GM12878 (cell line): ENCODE measurements around the gene WDR86. TPM values are rescaled to one million over a fixed set of nuclear protein-coding genes. Genes with fewer than 3 reads are reported as not detected.
A peak's percentile ranks its signal among the peaks of the same experiment; 100 is the strongest.

Experiments used
- ATAC-seq: fragments of 200-7000 bp; cut with Tn5 transposase; 3 replicates; pipeline ENCODE4 v1.9.1; 2020; ENCODE audit warnings: mild to moderate bottlenecking, moderate library complexity
- BruUV-seq: library from RNA; stranded (reverse); fragments of 400-500 nt; replicated peaks from 2 replicates; lab custom pipeline; 2021; lab: Mats Ljungman, UMichigan
- CTCF ChIA-PET: fragments of 300-600 bp; sonication (Branson Sonifier 250); formaldehyde crosslinking; extraction: SDS; loops from one replicate; lab custom pipeline; 2021; ENCODE audit warnings: inconsistent platforms; lab: Yijun Ruan, JAX
- POLR2A ChIA-PET: fragments of 350-600 bp; formaldehyde crosslinking; extraction: SDS; loops from one replicate; lab custom pipeline; 2021; ENCODE audit warnings: inconsistent platforms; lab: Charles Lee
- RAD21 ChIA-PET: fragments of 300-600 bp; sonication (Branson Sonifier 250); formaldehyde crosslinking; loops from one replicate; lab custom pipeline; 2023; ENCODE audit warnings: antibody characterized with exemption; ENCODE audit not compliant: unreplicated experiment; lab: Charles Lee
- SMC1A ChIA-PET: fragments of 300-600 bp; sonication (Branson Sonifier 250); formaldehyde crosslinking; loops from one replicate; lab custom pipeline; 2023; ENCODE audit not compliant: unreplicated experiment, uncharacterized antibody; lab: Charles Lee
- DNase-seq: peaks from one replicate; pipeline ENCODE4 v3.0.0-alpha.2; 2011; ENCODE audit warnings: low read depth, low spot score
- FAIRE-seq: peaks from 3 replicates; lab custom pipeline; 2011; peaks lifted over from hg19 to GRCh38; lab: Jason Lieb, UNC
- H2AFZ ChIP-seq: 2 replicates; pipeline ENCODE4 v1.6.0; 2011; ENCODE audit warnings: low read depth, low read length, control low read depth; ENCODE audit not compliant: control insufficient read depth
- H3K27ac ChIP-seq: 2 replicates; pipeline ENCODE4 v1.5.1; 2011; ENCODE audit warnings: control low read depth; ENCODE audit not compliant: control insufficient read depth, insufficient read depth
- H3K27me3 ChIP-seq, 2 experiments: replicated peaks in 1 of 2; 2 replicates each; pipeline versions ENCODE4 v1.6.0 to v1.6.1; 2011; ENCODE audit warnings: low read length in 1 of 2; ENCODE audit not compliant: control insufficient read depth in 2 of 2, insufficient read depth in 2 of 2
- H3K36me3 ChIP-seq, 2 experiments: 2 replicates each; pipeline ENCODE4 v1.5.1; 2011; ENCODE audit warnings: low read length in 1 of 2; ENCODE audit not compliant: control insufficient read depth in 2 of 2, insufficient read depth in 2 of 2
- H3K4me1 ChIP-seq: 2 replicates; pipeline ENCODE4 v1.6.1; 2011; ENCODE audit warnings: mild to moderate bottlenecking, low read length, moderate library complexity, mixed read lengths; ENCODE audit not compliant: control insufficient read depth, insufficient read depth
- H3K4me2 ChIP-seq: 2 replicates; pipeline ENCODE4 v1.6.0; 2011; ENCODE audit warnings: control low read depth; ENCODE audit not compliant: control insufficient read depth, insufficient read depth
- H3K4me3 ChIP-seq: fragments of 200-600 bp; sonication (generic); 2 replicates; pipeline ENCODE4 v1.5.1; 2016
- H3K79me2 ChIP-seq: 2 replicates; pipeline ENCODE4 v1.6.0; 2011; ENCODE audit warnings: low read length; ENCODE audit not compliant: control insufficient read depth, insufficient read depth
- H3K9ac ChIP-seq: 2 replicates; pipeline ENCODE4 v1.8.0; 2011; ENCODE audit warnings: low read length, control low read depth, mixed read lengths; ENCODE audit not compliant: control insufficient read depth, insufficient read depth
- H3K9me3 ChIP-seq: replicated peaks from 3 replicates; pipeline ENCODE4 v1.5.1; 2011; ENCODE audit warnings: mild to moderate bottlenecking, low read length; ENCODE audit not compliant: control insufficient read depth, insufficient read depth
- H4K20me1 ChIP-seq: 2 replicates; pipeline ENCODE4 v1.6.0; 2011; ENCODE audit not compliant: control insufficient read depth, insufficient read depth
- ASH2L ChIP-seq: fragments of 300-600, 200-600 bp; sonication (generic); IDR thresholded peaks from 2 replicates; pipeline ENCODE4 v1.6.1; 2017; ENCODE audit warnings: low read depth, mild to moderate bottlenecking, borderline replicate concordance
- BCL11A ChIP-seq: IDR thresholded peaks from 2 replicates; pipeline ENCODE4 v1.6.1; 2011; ENCODE audit warnings: low read depth, low read length
- BHLHE40 ChIP-seq, 2 experiments: fragments of 450-650 bp in 1 of 2; IDR thresholded peaks; 2 replicates each; pipeline ENCODE4 v1.6.1; 2011 to 2017; ENCODE audit warnings: low read depth in 2 of 2, borderline replicate concordance in 1 of 2, improper control_type of control experiment in 1 of 2, low read length in 1 of 2, mild to moderate bottlenecking in 1 of 2
- CHD1 ChIP-seq: IDR thresholded peaks from 2 replicates; pipeline ENCODE4 v1.6.1; 2012; ENCODE audit warnings: low read depth, low read length, improper control_type of control experiment
- EP300 ChIP-seq, 2 experiments: fragments of 150-350 bp in 1 of 2; IDR thresholded peaks; 2 replicates each; pipeline ENCODE4 v1.6.1; 2011 to 2012; ENCODE audit warnings: low read depth in 2 of 2, low read length in 2 of 2, borderline replicate concordance in 1 of 2, improper control_type of control experiment in 1 of 2, inconsistent platforms in 1 of 2; ENCODE audit not compliant: control insufficient read depth in 1 of 2
- FOXK2 ChIP-seq: fragments of 450-650 bp; IDR thresholded peaks from 2 replicates; pipeline ENCODE4 v1.6.1; 2017; ENCODE audit warnings: mild to moderate bottlenecking, moderate library complexity
- HCFC1 ChIP-seq: fragments of 150-350 bp; IDR thresholded peaks from 2 replicates; pipeline ENCODE4 v1.6.1; 2014; ENCODE audit warnings: low read length
- MYC ChIP-seq: IDR thresholded peaks from 2 replicates; pipeline ENCODE4 v1.6.1; 2011; ENCODE audit warnings: mild to moderate bottlenecking, low read length, moderate library complexity, inconsistent platforms; ENCODE audit not compliant: insufficient read depth, insufficient replicate concordance, insufficient read length, severe bottlenecking
- NR2C1 ChIP-seq: fragments of 450-650 bp; IDR thresholded peaks from 2 replicates; pipeline ENCODE4 v1.6.1; 2017; ENCODE audit warnings: antibody characterized with exemption, mild to moderate bottlenecking, moderate library complexity
- PAX5 ChIP-seq: IDR thresholded peaks from 2 replicates; pipeline ENCODE4 v1.6.1; 2011; ENCODE audit warnings: low read depth, low read length, borderline replicate concordance
- PML ChIP-seq: IDR thresholded peaks from 2 replicates; pipeline ENCODE4 v1.6.1; 2012; ENCODE audit warnings: low read length, inconsistent platforms
- POLR2AphosphoS5 ChIP-seq: IDR thresholded peaks from 2 replicates; pipeline ENCODE4 v1.6.1; 2011; ENCODE audit warnings: mild to moderate bottlenecking, low read length, inconsistent platforms
- RAD51 ChIP-seq: fragments of 450-650 bp; IDR thresholded peaks from 2 replicates; pipeline ENCODE4 v1.6.1; 2016; ENCODE audit warnings: moderate library complexity, mild to moderate bottlenecking, inconsistent platforms
- TAF1 ChIP-seq: IDR thresholded peaks from 2 replicates; pipeline ENCODE4 v1.6.1; 2011; ENCODE audit warnings: mild to moderate bottlenecking, low read depth, low read length, borderline replicate concordance
- WGBS: methylation state at CpG from one replicate; pipeline ENCODE4 v1.1.6; 2016; ENCODE audit warnings: low lambda C conversion rate; ENCODE audit not compliant: insufficient replicate concordance, insufficient coverage; ENCODE audit errors: missing lambda C conversion rate; 5-methylcytosine and 5-hydroxymethylcytosine counted together
- in situ Hi-C: fragments of 300-500 bp; cut with MboI; formaldehyde crosslinking; loops from 9 replicates; pipeline ENCODE4 v1.14.3; 2018; ENCODE audit warnings: mixed read lengths
- intact Hi-C: fragments of 100-400 bp; cut with micrococcal nuclease; formaldehyde crosslinking; loops from one replicate; pipeline ENCODE4 v1.14.2; 2022; ENCODE audit not compliant: unreplicated experiment
- polyA plus RNA-seq, 11 experiments: library from polyadenylated mRNA; depleted of rRNA in 4 of 11; unstranded in 6 of 11; stranded (reverse) in 5 of 11; fragments of >200 nt; fragmentation: Nextera tagmentation in 4 of 11; fragmentation: Illumina TruSeq in 1 of 11; extraction: Ambion mirVana in 4 of 11; extraction: Trizol in 1 of 11; gene quantifications; 1 replicate in 1 of 11; 2 replicates in 10 of 11; pipeline versions ENCODE4 v1.2.1 to v1.2.3, GENCODE V29; 2011 to 2016; ENCODE audit warnings: inconsistent platforms in 2 of 11, missing spikeins in 2 of 11, low read depth in 1 of 11
- total RNA-seq, 4 experiments: library from RNA; depleted of rRNA in 3 of 4; stranded (reverse); fragments of >200 nt in 3 of 4; fragmentation: Illumina TruSeq in 1 of 4; extraction: Trizol in 1 of 4; gene quantifications; 2 replicates each; pipeline versions ENCODE4 v1.2.1 to v1.2.3, GENCODE V29; 2013 to 2021
- TF ChIP-seq, protein P1 (sequence below): fragments of 450-650 bp; IDR thresholded peaks from 2 replicates; pipeline ENCODE4 v1.6.1; 2018; ENCODE audit warnings: mild to moderate bottlenecking, low read depth, moderate library complexity; ENCODE audit not compliant: partially characterized antibody
- TF ChIP-seq, protein P2 (sequence below): fragments of 450-650 bp; IDR thresholded peaks from 2 replicates; pipeline ENCODE4 v1.6.1; 2017; ENCODE audit warnings: borderline replicate concordance

WDR86 gene
- total and polyA plus RNA-seq, 10 of the 15 experiments (the other 5 are each of a cell fraction or from before 2014, with no cell fraction given) = 0.05 to 0.19 (median 0.15) TPM; not detected in 7

DNA sequence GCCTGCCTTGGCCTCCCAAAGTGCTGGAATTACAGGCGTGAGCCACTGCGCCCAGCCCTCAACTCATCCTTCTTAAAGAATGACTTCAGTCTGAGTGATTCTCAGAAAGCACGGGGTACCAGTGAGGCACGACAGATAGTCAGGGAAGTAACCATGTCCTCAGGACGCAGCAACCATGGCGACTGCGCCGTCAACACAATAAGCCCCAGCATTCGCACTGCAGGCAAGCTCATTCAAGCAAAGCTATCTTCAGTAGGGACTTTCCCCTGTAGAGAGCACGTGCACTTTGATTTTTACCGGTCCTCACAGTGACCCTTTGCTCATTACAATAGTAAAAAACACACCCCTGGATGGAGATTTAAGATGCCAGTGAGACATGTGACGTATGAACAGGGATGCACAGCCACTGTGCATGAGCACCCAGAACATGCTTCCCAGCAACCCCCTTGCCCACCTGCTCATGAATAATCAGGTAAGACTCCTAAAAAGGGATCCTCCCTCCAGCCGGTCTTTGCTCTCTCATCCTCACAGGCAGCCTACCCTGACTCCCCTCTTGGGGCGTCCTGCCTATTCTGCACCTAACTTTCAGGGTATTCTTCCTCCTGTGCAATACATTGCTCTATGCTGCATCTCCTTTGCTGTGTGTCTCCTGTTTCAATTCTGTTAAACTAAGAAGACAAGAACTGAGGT lies 9.1 kb downstream of the WDR86 start:
- peak; percentile 59 for FAIRE-seq

More for the DNA sequence above, 9.1 kb downstream of the WDR86 start:
- Histone ChIP-seq H3K4me1 (peaks cover 13% of the 10 kb centered on the region), H3K4me3 (no peak overlapping the region), H3K27me3 (no peaks in the 10 kb centered on the region), H4K20me1 (no peaks in the 10 kb centered on the region), H3K27ac (no peak overlapping the region), H2AFZ (no peak overlapping the region), H3K9ac (no peak overlapping the region), H3K4me2 (peak overlapping the region; percentile 30; the same call in 1 of the 2 replicates), H3K36me3 (no peaks in the 10 kb centered on the region), H3K9me3 (no peaks in the 10 kb centered on the region; the same call in 2 of the 3 replicates), H3K79me2 (no peaks in the 10 kb centered on the region)
- WGBS = 3% methylated on average over 14 of the region's 14 CpGs
- BruUV-seq = no TSS peak
- DNase-seq = peak; percentile 41
- in situ Hi-C loops (no loop called here), intact Hi-C loops (no loop called here)
- ChIA-PET CTCF (interaction anchor here (1.7 kb wide), 1 partner anchor 357 kb away, joined by 3 read pairs; no protein-coding TSS in a partner anchor), POLR2A (no interaction called here), RAD21 (no interaction called here), SMC1A (interaction anchor here (0.5 to 1.0 kb wide), 2 partner anchors 85 to 234 kb away, joined by 3 read pairs; no protein-coding TSS in a partner anchor)
- TF ChIP-seq RAD51 (peak; percentile 54), BHLHE40 (IDR thresholded peaks at IDR 0.05; ENCODE audit: borderline replicate concordance in 1 of 2, low read depth in 2 of 2, low read length in 1 of 2) (peak; percentile 91 to 94), BCL11A (0 out of 2 replicates have a peak, but pooled peaks have one; percentile 23), ASH2L (no peak), NR2C1 (no peak), MYC (no peak), EP300 (IDR thresholded peaks at IDR 0.05; ENCODE audit: borderline replicate concordance in 1 of 2, control insufficient read depth in 1 of 2, low read depth in 2 of 2, low read length in 2 of 2) (0 out of 4 replicates have a peak, but pooled peaks of 1 of the 2 experiments have one; percentile 11), FOXK2 (no peak), TAF1 (no peak), PML (no peak), HCFC1 (no peak), POLR2AphosphoS5 (no peak), PAX5 (peak; percentile 56; the same call in 1 of the 2 replicates), CHD1 (no peak)
- TF ChIP-seq, protein P1, sequence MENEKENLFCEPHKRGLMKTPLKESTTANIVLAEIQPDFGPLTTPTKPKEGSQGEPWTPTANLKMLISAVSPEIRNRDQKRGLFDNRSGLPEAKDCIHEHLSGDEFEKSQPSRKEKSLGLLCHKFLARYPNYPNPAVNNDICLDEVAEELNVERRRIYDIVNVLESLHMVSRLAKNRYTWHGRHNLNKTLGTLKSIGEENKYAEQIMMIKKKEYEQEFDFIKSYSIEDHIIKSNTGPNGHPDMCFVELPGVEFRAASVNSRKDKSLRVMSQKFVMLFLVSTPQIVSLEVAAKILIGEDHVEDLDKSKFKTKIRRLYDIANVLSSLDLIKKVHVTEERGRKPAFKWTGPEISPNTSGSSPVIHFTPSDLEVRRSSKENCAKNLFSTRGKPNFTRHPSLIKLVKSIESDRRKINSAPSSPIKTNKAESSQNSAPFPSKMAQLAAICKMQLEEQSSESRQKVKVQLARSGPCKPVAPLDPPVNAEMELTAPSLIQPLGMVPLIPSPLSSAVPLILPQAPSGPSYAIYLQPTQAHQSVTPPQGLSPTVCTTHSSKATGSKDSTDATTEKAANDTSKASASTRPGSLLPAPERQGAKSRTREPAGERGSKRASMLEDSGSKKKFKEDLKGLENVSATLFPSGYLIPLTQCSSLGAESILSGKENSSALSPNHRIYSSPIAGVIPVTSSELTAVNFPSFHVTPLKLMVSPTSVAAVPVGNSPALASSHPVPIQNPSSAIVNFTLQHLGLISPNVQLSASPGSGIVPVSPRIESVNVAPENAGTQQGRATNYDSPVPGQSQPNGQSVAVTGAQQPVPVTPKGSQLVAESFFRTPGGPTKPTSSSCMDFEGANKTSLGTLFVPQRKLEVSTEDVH = no peak
- TF ChIP-seq, protein P2, sequence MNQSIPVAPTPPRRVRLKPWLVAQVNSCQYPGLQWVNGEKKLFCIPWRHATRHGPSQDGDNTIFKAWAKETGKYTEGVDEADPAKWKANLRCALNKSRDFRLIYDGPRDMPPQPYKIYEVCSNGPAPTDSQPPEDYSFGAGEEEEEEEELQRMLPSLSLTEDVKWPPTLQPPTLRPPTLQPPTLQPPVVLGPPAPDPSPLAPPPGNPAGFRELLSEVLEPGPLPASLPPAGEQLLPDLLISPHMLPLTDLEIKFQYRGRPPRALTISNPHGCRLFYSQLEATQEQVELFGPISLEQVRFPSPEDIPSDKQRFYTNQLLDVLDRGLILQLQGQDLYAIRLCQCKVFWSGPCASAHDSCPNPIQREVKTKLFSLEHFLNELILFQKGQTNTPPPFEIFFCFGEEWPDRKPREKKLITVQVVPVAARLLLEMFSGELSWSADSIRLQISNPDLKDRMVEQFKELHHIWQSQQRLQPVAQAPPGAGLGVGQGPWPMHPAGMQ = no peak
- peak; percentile 97 for ATAC-seq
